UCSD-AML1 (cell line): ENCODE data around the gene PAMR1.

Experiments
- DNase-seq: peaks from one replicate; lab custom pipeline; 2025; ENCODE audit not compliant: unreplicated experiment; lab: John Stamatoyannopoulos, UW

Gene PAMR1

DNA sequence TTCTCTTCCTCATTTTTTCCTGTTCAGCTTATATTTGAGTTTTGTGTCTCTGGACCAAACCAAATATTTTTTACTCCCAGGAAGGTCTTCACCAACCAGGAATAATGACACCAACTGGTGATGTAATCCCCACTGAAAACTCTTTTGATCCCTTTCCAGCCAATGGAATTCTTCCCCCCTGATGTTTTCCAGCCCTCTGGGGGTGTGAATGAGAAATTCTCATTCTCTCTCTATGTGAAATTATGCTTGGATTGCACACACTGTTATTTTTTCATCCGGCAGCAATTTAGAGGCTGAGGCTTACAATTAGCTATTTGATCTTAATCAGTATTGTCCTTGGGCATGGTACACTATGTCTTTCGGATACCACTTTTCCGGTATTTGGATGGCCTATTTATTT is 66.6 kb downstream of the PAMR1 start:
- no peak for DNase-seq

DNA sequence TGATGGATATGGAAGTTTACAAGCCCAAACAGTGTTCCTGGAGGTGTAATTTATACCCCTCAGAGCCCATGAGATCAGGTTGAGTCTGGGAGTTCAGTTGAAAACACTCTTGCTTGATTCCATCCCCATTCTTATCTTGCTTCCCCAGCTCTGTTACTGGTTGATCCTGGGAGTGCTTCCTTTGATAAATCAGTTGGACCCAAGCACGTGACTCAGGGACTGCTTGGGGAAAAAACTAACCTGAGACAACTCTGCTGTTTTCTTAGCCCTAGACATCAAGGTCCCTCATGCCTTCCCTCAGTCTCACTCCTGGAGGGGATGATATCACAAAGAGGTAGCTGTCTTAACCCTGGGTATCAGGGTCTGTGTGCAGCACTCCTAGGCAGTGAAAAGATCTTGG is 71.1 kb downstream of the PAMR1 start:
- DNase-seq: no peak

DNA sequence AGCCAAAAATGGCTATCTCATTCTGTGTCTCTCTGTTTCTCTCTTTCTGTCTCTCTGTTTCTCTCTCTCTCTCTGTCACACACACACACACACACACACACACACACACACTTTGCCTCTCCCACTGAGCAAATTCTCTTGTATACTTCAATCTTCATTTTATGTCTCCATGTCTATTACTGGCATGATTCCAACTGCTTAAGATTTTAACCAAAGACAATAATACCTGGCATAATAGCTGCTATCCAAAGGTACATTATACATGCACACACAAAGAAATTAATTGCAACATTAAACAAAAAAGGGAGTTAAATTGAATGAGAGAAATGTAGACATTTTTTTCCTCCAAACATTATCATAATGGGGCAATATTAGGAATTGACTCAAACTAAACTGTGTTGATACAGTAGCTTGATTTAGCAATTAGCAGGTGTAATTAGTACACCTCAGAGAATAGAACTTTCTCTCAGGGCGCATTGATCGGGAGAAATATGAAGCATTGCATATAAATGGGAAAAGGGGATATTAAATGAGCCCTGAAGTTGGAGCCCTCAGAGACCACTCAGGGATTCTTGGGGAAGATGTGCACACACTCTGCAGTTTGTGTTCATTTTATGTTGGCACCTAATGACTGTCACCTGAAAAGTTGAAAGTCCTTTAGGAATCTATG is 88.7 kb downstream of the PAMR1 start:
- no peak for DNase-seq

DNA sequence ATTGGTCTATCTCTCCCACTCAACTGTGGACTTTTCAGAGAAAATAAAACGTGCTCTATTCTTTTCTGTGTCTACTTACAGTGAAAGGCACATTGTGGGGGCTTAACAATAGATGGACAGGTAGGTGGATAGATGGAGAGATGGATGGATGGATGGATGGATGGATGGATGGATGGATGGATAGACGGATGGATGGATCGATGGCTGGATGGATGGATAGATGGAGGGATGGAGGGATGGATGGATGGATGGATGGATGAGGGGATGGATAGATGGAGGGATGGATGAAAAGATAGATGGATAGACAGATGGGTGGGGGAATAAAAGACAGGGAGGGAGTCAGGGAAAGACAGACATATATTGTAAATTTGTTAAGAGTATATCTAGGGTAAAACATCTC is 91.8 kb downstream of the PAMR1 start:
- DNase-seq: no peak

DNA sequence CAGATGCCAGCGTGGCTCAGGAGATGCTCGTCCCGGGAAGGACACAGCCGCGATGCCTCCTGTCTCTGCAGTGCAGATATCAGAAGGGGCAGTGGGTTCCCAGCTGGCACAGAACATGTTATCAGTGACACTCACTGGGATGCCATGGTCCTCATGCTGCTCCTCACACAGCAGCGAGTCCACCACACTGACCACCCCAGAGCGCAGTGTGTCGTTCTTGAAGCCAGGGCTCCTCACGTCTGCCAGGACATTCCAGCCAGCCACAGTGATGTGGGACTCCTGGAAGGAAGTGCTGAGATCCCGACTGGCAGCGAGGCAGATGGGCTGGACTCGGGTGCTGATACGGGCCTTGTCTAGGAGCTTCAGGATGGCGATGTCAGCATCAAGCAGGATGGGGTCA is 93.0 kb downstream of the PAMR1 start:
- DNase-seq: no peak

DNA sequence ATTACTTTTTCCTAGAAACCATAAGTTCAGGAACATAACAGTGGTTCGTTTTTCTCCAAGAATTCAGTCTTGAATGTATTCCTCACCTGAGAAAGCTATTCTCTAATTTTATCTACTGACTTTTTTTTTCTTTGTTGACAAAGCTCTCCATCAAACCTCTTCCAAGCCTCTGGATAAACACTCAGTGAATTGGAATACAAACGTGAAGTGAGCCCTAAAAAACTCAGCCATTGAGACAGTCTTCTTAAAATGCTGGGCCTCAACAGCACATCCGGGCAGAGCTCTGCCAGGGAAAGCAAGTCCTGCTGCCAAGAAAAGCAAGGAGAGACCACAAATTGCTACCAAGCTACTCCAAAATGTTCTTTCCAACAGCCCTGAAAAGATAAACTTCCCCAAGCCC is 98.3 kb downstream of the PAMR1 start:
- no peak for DNase-seq

GRCh38 chr11:35426351-35426750 is 99.1 kb downstream of the PAMR1 start:
- DNase-seq: no peak

DNA sequence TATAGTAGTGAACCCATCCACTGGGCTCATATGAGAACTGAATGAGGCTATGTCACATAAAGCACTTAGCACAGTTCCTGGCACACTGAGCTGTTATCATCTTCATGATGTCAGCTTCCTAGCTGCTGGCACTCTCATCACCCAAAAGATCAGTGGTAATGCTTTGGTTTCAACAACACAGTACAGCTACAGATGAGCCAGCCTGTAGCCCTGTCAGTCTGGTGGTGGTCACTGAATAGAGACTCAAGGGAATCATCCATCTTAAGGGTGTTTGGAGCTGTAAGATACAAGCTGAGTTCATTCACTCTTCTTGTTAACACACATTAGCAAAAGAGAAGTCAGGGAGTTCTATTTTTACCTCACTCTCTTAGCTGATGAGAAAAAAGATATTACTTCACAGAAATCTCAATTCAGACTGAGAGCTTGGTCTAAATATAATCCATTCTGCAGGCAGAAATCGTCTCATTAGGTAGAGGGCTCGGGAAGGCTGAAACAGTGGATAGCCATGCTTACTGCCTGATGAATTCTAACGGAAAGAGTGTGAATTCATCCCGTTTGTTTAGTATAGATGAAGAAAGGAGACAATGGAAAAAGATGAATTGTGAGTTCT is 99.7 kb downstream of the PAMR1 start:
- no peak for DNase-seq

GRCh38 chr11:35424157-35424940 is 101.1 kb downstream of the PAMR1 start:
- no peak for DNase-seq

GRCh38 chr11:35420371-35420770 is 105.0 kb downstream of the PAMR1 start:
- no peak for DNase-seq

DNA sequence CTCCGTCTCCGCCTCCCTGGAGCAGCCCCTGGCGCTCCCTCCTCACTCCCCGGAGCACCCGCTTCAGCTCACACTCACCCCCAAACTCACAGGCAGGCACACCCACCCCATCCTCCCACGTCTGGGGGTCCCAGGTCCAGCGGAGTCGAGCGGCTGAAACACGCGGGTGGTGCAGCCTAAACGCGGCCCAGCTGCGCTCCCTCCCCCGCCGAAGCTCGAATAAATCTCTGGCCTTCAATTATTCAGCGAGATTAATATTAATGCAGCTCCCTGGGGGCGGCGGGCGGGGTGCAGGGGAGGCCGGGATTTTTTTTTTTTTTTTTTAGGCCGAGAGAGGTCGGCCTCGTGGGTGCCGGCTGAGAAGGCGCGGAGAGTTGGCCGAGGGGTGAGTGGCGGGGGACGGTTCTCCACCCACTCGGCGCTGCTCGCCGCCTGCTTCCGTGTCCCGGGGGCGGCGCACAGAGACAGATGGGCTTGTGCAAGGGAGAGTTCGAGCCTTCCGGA is 105.5 kb downstream of the PAMR1 start:
- no peak for DNase-seq

DNA sequence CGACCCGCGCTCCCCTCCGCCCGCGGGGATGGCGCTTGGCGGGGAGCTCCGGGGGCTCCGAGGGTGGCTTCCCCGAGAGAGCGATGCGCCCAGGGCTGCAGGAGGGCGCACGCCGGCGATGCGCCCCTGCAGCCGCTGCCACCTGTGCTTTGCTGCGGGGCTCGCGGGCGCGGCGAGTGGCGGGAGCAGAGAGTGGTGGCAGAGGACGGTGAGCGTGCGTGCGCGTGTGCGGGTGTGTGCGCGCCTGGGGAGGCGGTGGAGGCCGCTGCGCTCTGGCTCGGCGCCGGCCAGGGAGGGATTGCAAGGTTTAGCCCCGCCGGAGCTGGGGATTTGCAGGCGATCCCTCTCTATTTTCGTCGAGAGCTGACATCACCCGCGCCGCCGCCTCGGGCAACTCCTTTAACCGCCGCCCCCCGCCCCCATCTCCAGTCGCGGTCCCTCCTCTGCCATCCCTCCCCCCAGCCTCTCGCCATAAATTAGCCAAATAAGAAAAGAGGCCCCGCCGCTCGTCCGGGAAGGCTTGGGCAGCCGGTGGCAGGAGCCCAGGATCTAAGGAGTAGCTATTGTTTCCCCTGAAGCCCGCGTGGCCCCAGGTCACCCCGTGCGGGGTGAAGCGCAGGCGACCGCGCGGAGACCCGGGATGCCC is 106.1 kb downstream of the PAMR1 start, which contains the start of gene SLC1A2:
Gene SLC1A2, minus strand, starts transcription at position 375 of the 646 bp plus-strand sequence. CDS start 592 bp downstream, outside the sequence.
- DNase-seq: no peak

DNA sequence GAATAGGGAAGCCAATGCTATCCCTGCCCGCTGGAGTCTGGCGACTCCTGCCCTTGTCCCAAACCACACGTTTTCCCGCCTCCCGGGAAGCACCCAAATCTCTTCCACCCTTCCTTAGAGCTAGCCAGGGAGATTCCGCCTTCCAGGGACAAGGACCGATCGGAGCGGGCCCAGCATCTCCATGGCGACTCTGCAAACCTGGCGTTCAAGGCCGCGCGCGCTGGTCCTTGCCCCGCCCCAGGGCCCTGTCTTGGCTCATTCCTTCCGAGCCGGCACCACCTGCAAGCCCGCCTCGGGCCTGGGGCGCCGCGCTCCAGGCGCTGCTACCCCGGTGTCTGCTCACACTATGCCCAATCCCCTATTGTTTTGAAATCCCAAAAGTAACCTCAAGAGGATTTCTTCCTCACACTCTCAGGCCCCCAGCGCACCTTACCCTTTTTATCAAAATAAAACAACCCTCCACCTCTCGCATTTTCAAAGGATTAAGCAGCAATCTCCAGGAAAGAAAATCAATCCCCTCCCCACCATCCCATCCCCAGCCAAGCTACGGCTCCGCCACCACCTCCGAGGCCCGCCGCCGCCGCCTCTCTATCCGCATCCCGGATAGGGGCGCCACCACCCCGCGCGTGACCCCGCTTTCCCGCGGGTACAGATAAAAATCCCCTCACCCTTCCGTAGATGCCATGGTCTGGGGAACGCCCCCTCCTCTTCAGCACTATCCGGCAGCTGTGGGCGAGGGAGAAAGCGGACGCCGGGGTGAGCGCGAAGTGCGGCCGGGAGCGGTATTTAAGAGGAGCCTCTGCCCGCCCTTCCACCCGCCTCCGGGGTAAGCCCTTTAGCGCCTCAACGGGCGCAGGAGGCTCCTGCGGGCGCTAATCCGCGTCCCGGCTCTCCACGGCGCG is 106.9 kb downstream of the PAMR1 start:
- no peak for DNase-seq

DNA sequence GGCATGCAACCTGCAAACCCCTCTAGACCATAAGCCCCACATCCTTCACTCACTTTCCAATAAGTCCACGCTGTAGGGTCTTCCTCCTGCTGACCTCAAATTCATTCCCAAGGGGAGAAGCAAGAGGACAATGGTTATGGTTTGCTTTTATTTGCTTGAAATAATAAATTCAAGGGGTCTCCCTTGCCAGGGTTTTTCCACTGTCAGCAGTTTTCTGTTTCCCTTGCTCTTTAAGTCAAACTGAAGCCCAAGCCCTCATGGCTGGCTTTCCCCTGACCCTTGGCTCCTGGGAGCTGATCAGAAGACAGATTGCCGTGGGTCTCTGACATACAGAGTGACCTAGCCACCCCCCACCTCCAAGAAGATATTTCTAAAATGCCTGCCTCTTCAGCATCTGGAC is 109.9 kb downstream of the PAMR1 start:
- no peak for DNase-seq

- DNase-seq: no peak
Measured at GRCh38 chr11:35414776-35415175, 110.6 kb downstream of the PAMR1 start.

GRCh38 chr11:35414311-35414710 is 111.1 kb downstream of the PAMR1 start:
- DNase-seq: no peak

DNA sequence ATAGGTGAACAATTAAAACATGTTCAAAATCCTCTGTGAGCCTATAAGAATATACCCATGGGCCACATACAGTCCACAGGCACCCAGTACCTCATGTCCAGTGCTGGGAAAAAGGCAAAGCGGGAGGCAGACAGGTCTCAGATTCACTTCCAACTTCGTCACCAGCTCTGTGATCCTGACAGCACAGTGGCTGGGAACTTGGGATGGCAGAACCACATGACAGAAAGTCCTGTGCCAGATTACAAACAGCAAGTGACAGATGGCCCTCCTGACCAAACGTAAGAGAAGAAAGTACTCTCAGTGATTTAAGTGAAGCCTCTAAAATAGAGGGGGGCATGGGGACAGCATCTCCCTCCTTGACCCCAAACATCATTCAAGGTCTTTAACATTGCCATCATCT is 111.8 kb downstream of the PAMR1 start:
- no peak for DNase-seq

DNA sequence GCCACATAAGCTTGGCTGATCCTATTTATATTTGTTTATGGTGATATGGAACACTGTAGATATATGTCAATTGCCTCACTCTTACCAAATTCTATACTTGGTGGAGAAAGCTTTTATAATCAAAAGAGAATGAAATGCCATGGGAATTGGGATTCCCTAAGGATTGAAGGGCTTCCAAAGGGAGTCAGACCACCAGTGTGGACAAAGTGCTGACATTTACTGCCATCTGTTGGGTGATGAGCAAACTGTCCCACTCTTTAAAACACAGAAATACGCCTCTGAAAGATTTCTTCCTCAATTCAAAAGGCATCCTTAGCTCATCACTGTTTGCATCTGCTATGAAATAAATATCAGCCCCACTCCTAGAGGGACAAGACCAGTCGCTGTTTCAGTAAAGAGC is 113.1 kb downstream of the PAMR1 start:
- DNase-seq: no peak

DNA sequence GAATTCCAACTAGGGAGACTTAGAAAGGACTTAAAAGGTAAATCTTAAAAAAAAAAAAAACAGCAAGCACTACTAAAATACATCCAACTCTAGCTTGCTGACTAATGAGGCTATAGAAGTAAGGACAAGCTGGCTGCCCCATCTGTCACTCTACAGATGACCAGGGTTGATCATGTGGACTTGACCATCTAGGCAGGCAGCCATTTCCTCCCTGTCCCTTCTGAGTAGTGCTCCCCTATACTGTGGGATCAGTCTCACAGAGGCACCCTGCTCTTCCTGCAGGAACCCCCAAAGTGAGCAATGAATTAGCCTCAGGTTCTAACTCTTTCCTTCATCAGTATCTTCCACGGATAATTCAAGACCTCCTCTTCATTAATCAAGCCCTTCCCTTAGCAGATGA is 118.4 kb downstream of the PAMR1 start:
- no peak for DNase-seq

GRCh38 chr11:35404388-35404775 is 121.0 kb downstream of the PAMR1 start:
- DNase-seq: peak; percentile 13
